Breast epithelium (tissue), 4 donors: ENCODE data around the gene SHLD1. TPM values are rescaled to one million over a fixed set of nuclear protein-coding genes. Genes with fewer than 3 reads are reported as not detected.
"Not testable (repeated sequence)": the region's sequence is repeated elsewhere in the genome, so short reads cannot be mapped to it uniquely, and the experiment has no call there.

Experiments used
- DNase-seq, 2 donors: peaks; one replicate each; pipeline ENCODE4 v3.0.0-alpha.2; 2019; ENCODE audit warnings: low spot score in 2 of 2
- H3K27ac ChIP-seq, 2 donors: fragments of 200-600 bp; sonication (generic) in 1 of 2; one replicate each; pipeline ENCODE4 v1.5.1; 2016 to 2019; ENCODE audit warnings: mild to moderate bottlenecking in 1 of 2
- H3K27me3 ChIP-seq, 2 donors: fragments of 200-600 bp; sonication (generic) in 1 of 2; one replicate each; pipeline versions ENCODE4 v1.5.1 to v1.6.0; 2017 to 2019; ENCODE audit warnings: control low read depth in 1 of 2, mild to moderate bottlenecking in 1 of 2
- H3K36me3 ChIP-seq: fragments of 200-600 bp; one replicate; pipeline ENCODE4 v1.5.1; 2019
- H3K4me1 ChIP-seq, 2 donors: fragments of 200-600 bp; sonication (generic); one replicate each; pipeline ENCODE4 v1.5.1; 2016 to 2019; ENCODE audit warnings: control low read depth in 1 of 2
- H3K4me3 ChIP-seq, 3 donors: fragments of 200-600 bp; sonication (generic); 1 replicate in 2 of 3; 2 replicates in 1 of 3; pipeline ENCODE4 v1.5.1; 2016 to 2019; ENCODE audit warnings: mild to moderate bottlenecking in 3 of 3, moderate library complexity in 2 of 3
- H3K9me3 ChIP-seq, 2 donors: fragments of 200-600 bp; sonication (generic) in 1 of 2; one replicate each; pipeline ENCODE4 v1.5.1; 2016 to 2019; ENCODE audit warnings: control low read depth in 1 of 2
- CTCF ChIP-seq, 3 donors: fragments of 450-650 bp; IDR thresholded peaks; one replicate each; pipeline ENCODE4 v1.5.1; 2016 to 2017; ENCODE audit warnings: antibody characterized with exemption in 3 of 3, mild to moderate bottlenecking in 3 of 3, moderate library complexity in 3 of 3
- POLR2A ChIP-seq: fragments of 450-650 bp; IDR thresholded peaks from one replicate; pipeline ENCODE4 v1.6.1; 2016; ENCODE audit warnings: antibody characterized with exemption, mild to moderate bottlenecking, moderate library complexity
- POLR2AphosphoS5 ChIP-seq, 3 donors: sonication (generic); formaldehyde crosslinking; IDR thresholded peaks; one replicate each; pipeline ENCODE4 v1.6.1; 2017; ENCODE audit warnings: antibody characterized with exemption in 3 of 3
- intact Hi-C: fragments of 100-400 bp; cut with DNase I; formaldehyde crosslinking; loops from one replicate; pipeline ENCODE4 v1.15.1; 2023; ENCODE audit warnings: low total_unique reads
- total RNA-seq, 3 donors: library from RNA; depleted of rRNA; stranded (reverse); fragments of >200 nt; gene quantifications; one replicate each; pipeline ENCODE4 v1.1.0, GENCODE V29; 2016

Gene SHLD1
- total RNA-seq, 3 donors from 2014 or later = 2.7 to 7.3 (median 6.6) TPM

DNA sequence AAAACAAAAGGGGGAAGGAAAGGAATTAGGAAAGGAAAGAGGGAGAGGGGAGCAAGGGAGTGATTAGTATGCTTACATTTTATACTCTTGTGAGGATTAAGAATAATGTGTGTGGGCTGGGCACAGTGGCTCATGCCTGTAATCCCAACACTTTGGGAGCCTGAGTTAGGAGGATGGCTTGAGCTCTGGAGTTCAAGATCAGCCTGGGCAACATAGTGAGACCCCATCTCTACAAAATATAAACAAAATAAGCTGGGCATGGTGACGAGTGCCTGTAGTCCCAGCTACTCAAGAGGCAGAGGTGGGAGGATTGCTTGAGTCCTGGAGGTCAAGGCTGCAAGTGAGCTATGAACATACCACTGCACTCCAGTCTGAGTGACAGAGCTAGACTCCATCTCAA lies 47.0 kb downstream of the SHLD1 start:
- intact Hi-C loops = no loop called here
- no peak overlapping the region for H3K27ac ChIP-seq
- H3K27me3 ChIP-seq = no peaks in the 10 kb centered on the region
- H3K4me1 ChIP-seq = no peaks in the 10 kb centered on the region
- H3K36me3 ChIP-seq = no peaks in the 10 kb centered on the region
- DNase-seq = no peak
- H3K4me3 ChIP-seq = no peak overlapping the region
- no peaks in the 10 kb centered on the region for H3K9me3 ChIP-seq
- TF ChIP-seq POLR2A = no peak

DNA sequence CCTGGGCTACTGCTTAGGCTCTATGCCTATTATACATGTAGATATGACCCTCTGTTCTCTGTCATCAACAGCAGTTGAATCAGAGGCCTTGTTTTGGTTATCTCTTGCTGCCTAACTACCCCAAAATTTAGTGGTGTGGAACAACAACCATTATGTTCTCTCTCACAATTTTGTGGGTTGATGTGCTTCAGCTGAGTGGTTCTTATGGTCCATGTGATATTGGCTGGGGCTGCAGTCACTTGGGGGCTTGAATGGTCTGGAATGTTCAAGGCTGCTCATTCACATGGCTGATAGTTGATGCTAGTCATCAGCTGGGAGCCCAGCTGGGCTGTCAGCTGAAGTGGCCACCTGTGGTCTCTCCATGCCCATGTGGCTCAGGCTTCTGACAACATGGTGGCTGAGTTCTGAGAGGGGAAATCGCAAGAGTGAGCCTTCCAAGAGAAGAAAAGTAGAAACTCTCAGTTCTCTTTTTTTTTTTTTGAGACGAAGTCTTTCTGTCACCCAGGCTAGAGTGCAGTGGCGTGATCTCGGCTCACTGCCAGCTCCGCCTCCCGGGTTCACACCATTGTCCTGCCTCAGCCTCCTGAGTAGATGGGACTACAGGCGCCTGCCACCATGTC lies 47.8 kb downstream of the SHLD1 start:
- H3K9me3 ChIP-seq = no peaks in the 10 kb centered on the region
- TF ChIP-seq POLR2A = no peak
- TF ChIP-seq POLR2AphosphoS5 (IDR thresholded peaks at IDR 0.05) = no peak
- no peak overlapping the region for H3K4me3 ChIP-seq
- intact Hi-C loops = no loop called here
- no peaks in the 10 kb centered on the region for H3K36me3 ChIP-seq
- no peak overlapping the region for H3K27ac ChIP-seq
- DNase-seq = no peak
- H3K4me1 ChIP-seq = no peaks in the 10 kb centered on the region
- no peaks in the 10 kb centered on the region for H3K27me3 ChIP-seq

- H3K27me3 ChIP-seq, H3K9me3 ChIP-seq, H3K4me3 ChIP-seq, H3K27ac ChIP-seq, H3K36me3 ChIP-seq, H3K4me1 ChIP-seq, DNase-seq, intact Hi-C loops: not testable (repeated sequence)
These were observed 53.6 kb downstream of the SHLD1 start for GRCh38 chr20:5803754-5804303.

DNA sequence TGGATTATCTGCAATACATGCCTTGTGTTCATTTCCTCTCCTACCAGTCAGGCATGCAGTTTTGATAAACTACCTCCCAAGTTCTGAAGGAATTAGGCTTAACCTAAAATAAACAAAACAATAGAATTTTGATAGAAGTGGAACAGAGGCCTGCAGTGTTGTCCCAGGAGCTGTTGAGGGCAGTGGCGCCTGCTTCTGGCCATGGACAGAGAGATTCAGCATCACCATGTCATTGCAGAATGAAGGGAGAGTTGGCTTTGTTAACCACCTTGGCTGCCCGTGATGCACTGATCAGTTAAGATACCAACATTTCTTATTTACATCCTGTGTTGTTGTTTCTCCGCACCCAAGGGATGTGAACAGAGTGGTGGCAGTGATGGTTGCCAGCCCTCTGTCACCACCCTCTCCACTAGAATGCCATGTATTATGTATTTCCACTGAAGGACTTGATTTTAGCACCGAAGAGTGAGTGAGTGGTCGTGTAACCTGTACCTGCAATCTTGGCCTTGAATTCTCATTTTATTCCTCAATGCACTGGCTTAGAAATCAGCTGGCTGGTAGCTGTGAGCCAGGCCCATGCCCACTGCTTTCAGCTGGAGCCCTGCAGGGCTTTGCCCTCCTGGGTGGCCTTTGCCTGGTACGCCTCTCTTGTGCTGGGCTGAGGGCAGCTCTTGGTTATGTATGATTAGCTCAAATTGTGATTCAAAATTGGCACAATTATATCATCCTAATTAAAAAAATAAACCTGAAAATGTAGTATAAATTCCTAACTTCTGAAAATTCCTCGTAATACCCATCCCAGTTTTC lies 56.5 kb downstream of the SHLD1 start:
- Histone ChIP-seq H3K4me1 (no peaks in the 10 kb centered on the region), H3K27me3 (no peaks in the 10 kb centered on the region), H3K27ac (no peak overlapping the region), H3K9me3 (no peaks in the 10 kb centered on the region), H3K36me3 (no peaks in the 10 kb centered on the region), H3K4me3 (no peak overlapping the region)
- TF ChIP-seq POLR2A = no peak
- TF ChIP-seq POLR2AphosphoS5 (IDR thresholded peaks at IDR 0.05) = no peak
- no peak for TF ChIP-seq CTCF (IDR thresholded peaks at IDR 0.05)
- DNase-seq = no peak
- intact Hi-C loops = no loop called here

GRCh38 chr20:5807431-5807830 lies 57.2 kb downstream of the SHLD1 start:
- no peaks in the 10 kb centered on the region for H3K4me1 ChIP-seq
- H3K9me3 ChIP-seq = no peaks in the 10 kb centered on the region
- H3K4me3 ChIP-seq = no peak overlapping the region
- H3K36me3 ChIP-seq = no peaks in the 10 kb centered on the region
- DNase-seq = no peak
- no peak for TF ChIP-seq CTCF (IDR thresholded peaks at IDR 0.05)
- TF ChIP-seq POLR2A = no peak
- no peak for TF ChIP-seq POLR2AphosphoS5 (IDR thresholded peaks at IDR 0.05)
- no peak overlapping the region for H3K27ac ChIP-seq
- intact Hi-C loops = no loop called here
- H3K27me3 ChIP-seq = no peaks in the 10 kb centered on the region

- Histone ChIP-seq H3K36me3 (no peaks in the 10 kb centered on the region), H3K27ac (no peak overlapping the region), H3K27me3 (no peaks in the 10 kb centered on the region), H3K4me1 (no peaks in the 10 kb centered on the region), H3K9me3 (no peaks in the 10 kb centered on the region), H3K4me3 (no peak overlapping the region)
- intact Hi-C loops = no loop called here
- TF ChIP-seq POLR2A (no peak), CTCF (IDR thresholded peaks at IDR 0.05) (no peak), POLR2AphosphoS5 (IDR thresholded peaks at IDR 0.05) (no peak)
- no peak for DNase-seq
These were observed 58.7 kb downstream of the SHLD1 start for GRCh38 chr20:5808901-5809300.
